Middle frontal gyrus (tissue), 1 donor: Measurements from ENCODE around the gene LY86.

Experiments
- DNase-seq: peaks from one replicate; pipeline ENCODE4 v3.0.0-alpha.2; 2015; ENCODE audit warnings: low spot score; ENCODE audit errors: extremely low spot score

Gene LY86

DNA sequence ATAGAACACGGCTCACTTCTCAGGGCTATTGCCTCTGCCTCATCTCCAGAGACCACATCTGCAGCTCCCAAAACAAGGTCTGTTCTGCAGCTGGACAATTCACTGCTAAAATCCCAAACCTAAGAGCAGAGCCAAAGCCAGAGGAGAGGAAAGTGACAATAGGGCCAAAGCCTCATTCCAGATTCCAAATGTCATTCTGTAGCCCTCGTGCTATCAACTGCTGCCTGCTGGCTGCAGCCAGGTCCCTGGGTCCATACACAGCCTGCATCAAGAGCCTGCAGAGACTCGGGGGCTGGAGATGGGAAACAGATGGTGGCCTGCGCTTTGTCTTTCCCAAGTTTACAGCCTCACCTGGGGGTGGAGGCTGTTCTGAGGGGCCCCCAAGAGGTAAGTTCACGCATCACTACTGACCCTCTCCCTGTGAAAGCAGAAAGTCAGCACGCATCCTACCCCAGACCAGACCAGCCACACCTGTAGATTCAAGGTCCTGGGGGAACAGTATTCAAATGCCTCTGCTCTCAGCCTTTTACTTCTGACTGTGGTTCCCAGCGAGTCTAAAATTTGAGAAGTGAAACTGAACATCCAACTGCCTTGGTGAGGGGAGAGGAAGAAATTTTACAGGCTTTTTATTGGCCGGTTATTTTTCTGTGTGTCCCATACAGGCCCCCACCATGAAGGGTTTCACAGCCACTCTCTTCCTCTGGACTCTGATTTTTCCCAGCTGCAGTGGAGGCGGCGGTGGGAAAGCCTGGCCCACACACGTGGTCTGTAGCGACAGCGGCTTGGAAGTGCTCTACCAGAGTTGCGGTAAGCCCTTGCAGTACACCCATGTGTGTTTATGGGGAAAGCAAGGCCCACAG, at the start of gene LY86:
Gene LY86 (plus strand): TSS at position 657 of the 860 bp plus-strand sequence. CDS start 15 bp downstream, at position 672.
- peak; percentile 36 for DNase-seq

DNA sequence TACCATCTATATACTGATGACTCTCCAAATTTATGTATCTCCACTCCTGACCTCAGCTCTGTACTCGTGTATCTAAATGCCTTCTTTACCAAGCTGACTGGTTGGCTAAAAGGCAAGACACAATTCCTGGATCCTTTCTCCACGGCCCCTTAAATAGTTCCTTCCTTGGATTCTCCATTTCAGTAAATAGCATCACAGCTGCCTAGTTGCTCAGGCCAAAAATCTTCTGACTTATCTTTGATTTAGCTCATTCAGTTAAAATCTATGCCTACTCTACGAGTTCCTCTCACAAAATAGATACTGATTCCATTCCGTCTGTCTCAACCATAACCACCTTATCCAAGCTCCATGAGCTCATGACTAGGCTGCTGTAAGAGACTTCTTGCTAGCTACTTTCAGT, 49.5 kb upstream of the LY86 start:
- no peak for DNase-seq

DNA sequence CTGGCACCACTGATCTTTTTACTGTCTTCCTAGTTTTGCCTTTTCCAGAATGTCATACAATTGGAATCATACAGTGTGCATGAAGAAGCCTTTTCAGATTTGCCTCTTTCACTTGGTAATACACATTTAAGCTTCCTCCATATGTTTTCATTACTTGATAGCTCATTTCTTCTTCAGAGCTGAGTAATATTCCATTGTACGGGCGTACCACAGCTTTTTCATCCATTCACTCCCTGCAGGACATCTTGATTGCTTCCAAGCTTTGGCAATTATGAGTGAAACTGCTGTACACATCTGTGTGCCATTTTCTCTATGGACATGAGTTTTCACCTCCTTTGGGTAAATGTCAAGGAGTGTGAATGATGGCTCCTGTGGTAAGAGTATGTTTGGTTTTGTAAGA, 46.2 kb upstream of the LY86 start:
- DNase-seq: no peak

DNA sequence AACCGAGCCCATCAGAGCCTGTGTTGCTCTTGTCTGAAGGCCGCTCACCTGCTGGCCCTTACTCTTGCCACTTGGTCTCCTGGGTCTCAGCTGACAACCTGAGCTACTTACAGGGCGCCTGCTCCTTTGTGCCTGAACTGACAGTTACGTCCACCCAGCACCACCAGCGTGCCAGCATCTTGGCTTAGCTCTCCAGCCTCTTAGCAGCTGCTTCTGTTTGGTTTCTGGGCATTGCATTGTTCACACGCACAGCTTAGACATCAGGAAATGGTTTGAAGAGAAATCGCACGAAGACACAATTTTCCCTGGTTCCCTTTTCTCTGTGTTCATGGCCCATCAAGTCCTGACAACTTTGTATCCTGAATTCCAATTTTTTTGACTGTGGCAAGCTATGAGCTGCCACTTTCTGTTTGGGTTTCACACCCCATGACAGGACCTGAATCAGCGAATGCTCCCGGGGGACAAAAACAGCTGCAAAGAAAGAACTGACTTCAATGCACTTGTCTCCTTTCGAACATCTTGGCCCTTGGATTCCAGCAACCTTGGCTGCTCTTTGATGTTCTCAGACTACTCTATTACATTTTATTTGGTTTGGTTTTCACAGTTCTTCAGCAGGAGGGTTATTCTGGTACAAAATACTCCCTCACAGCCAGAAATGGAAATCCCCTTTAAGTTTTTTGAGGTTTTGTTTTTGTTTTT, 45.2 kb upstream of the LY86 start:
- DNase-seq: no peak

DNA sequence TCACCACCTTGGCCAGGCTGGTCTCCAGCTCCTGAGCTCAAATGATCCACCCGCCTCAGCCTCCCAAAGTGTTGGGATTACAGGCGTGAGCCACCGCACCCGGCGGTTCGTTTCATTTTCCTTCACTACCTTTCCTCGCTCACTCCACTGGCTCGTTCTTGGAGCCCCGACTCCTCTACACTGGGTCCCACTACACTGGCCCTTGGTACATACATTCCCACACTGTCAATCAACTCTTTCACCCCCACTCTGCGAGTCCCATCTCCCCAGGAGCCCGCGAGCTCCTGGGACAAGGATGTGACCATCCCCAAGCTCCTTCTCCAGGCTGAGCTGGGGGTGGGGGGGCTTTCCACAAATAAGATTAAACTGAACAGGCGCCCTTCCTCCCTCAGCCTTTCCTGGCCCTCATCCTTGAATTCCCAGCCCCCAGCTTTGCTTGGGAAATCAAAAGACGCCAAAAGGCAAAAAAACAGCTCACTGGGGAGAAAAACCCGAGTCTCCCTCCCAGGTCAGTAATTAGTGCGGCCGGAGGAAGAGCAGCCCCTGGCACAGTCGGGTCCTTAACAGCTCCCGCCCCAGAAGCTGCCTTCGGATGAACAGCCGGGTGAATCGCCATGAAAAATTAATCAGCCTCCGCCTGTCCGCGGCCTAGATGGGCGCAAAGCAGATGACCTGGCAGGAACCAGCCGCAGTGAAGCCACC, 42.8 kb upstream of the LY86 start:
- DNase-seq: no peak

DNA sequence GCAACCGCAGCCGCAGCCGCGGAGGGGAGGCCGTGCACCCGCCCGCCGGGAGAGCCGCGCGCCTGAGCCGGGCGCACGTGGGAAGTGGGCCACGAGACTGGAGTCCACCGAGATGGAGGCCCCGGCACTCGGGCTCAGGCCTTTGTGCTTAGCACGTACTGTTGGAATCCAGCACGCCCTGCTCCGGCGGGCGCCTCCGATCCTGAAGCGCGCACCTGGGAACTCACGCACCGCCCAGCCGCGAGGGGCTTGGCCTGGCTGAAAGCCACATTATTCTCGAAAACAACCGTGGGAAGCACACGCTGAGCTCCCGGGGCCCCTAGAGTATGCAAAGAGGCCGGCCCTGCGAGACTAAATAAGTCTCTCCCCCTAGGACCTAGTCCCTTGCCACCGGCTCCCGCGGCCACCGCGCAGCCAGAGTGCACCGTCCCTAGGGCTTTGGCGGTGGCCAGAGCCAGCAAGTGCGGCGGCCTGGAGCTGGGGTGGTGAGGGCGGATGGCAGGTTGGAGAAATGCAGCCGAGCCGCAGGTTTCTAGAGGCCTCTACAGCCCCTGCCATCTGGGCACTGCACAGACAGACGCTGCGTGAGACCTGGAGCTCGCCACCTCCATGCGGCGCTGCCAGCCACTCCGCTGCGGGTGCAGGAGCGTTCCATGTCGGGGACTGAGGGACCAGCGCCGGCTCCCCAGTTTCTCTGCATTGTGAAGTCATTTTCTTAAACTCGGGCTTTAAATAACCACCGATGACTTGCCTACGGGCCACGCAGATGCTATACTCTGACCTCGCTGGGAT, 42.0 kb upstream of the LY86 start:
- no peak for DNase-seq

DNA sequence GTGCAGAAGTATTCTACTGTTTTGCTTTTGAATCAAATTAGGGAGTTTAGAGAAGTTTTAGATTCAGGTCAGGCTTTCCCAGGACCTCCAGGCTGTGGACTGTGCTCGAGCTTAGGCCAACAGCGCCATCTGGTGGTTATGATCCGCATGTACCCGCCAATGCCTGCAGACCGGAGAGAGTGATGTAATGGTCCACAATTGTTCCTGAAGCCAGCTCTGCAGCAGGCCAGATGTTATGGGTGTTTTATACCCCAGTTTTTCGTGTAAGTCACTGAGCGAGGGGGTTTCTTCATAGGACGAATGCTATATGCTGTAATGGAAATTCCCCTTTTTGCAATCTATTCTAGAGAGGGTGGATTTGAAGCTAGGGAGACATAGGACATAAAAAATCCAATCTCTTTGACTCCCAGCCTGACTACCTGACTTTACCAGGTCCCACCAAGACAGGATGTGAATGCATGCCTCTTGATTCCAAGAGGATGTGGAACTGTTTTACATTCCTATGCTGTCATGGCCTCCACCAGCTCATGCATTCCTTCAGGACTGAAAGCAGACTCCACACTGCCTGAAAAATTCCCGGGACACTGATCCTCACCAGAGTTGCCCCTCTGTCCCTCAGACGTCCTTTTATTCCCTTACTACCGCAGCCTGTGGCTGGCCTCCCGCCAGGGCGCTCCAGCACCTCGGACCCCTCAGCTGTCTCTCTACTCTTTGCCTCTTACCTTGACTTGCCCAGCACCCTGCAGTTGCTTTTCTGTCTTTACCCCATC, 41.2 kb upstream of the LY86 start:
- DNase-seq: peak; percentile 90

DNA sequence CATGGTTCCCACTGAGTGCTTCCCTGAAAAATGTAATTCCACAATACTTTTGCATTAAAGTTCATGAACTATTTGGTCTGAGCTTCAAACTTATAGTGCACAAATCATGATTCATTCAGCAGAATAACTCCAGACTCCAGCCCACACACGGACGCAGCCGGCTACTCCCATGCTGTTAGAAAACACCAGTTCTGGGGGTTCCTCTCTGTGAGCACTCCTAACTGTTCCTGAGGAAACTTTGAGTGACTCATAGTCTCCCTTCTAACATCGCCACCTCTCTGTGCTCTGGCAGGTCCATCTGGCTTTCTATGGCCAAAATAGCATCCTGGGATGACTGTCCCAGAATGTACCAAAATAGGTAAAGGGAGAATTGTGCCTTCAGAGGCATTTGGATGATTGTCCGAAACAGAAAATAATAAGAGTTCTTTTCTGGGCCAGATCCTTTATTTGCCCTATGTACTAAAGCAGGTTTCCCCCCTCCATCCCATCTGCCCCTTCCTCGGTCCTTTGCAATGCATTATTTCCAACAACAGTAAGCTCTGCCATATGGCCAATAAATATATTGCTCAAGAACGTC, 32.3 kb upstream of the LY86 start:
- peak; percentile 44 for DNase-seq

DNA sequence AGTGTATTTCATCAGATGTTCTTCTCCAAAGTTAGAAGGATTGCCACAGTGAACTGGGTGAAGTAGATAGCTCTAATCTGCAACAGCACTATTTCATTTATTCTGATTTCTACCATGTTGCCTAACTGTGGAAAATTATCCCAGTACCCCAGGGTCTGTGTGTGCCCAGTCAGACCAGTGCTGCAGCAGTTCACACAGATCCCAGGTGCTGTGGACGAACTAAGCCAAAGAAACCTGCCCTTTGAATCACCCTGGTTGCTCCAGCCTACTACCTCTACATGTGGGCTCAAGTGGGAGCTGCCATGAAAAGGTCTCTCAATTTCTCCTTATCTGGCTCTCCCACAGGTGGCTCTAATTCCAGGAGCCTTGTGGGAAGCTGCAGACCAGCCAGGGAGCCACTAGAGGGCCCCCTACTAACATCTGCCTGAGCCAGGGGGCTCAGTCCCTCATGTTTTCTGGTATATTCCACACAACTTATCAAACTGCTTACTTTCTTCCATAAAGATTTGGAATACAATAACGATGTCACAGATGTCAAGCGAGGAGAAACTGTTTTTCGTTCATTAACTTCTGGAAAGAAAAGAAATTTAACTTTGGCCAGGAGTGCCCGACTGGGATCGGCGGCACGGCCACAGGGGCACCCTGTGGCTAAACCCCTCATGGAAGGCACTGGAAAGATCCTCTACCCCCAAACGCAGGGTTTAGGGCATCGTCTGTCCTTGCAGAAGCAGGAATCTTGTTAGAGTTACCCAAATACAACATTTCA, 31.6 kb upstream of the LY86 start:
- DNase-seq: no peak

DNA sequence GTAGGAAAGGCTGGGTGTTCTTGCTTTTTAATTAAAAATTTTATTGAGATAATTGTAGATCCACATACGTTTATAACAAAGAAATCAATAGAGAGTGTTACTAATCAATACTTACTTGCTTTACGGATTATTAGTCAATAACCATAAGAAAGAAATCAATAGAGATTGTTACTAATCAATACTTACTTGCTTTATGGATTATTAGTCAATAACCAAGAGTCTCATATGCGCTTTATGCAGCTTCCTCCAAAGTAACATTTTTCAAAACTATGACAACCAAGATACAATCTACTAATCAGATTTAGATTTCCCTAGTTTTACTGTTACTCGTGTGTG, 31.0 kb upstream of the LY86 start:
- DNase-seq: no peak

DNA sequence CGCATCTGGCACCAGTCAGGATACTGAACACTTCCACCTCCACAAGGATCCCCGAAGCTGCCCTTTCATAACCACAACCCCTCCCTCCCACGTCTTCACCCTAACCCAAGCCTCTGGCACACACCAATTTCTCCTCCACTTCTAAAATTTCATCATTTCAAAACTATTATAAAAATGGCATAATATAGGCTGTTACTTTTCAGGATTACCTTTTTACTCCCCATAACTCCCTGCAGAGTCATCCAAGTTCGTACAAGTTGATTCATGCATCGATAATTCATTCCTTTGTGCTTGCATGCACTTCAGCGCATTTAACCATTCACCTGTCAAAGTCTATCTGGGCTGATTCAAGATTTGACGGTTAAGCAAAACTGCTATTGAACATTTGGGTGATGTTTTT, 30.6 kb upstream of the LY86 start:
- no peak for DNase-seq

DNA sequence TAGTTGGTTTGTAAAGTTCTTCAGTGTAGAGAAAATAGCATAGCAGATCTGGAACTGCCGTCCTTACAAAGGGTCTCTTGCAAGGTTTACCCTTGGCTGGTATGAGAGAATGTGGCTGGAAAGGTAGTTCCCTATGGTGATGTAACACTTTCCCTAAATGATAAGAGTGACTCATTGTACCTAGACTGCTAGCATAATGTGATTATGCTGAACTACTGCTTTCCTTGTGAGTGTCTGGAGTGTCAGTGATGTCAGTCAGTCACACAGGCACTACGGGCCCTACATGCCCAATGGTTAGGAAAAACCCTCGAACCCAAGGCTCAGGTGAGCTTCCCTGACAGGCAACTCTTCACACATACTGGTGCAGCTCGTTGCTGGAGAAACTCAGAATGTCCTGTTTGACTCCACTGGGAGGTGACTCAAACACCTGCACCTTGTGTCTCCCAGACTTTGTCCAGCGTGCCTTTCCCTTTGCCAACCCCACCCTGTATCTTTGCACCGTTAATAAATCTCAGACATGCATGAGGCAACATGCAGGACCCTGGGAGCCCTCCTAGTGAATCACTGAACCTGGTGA, 28.4 kb upstream of the LY86 start:
- DNase-seq: no peak

DNA sequence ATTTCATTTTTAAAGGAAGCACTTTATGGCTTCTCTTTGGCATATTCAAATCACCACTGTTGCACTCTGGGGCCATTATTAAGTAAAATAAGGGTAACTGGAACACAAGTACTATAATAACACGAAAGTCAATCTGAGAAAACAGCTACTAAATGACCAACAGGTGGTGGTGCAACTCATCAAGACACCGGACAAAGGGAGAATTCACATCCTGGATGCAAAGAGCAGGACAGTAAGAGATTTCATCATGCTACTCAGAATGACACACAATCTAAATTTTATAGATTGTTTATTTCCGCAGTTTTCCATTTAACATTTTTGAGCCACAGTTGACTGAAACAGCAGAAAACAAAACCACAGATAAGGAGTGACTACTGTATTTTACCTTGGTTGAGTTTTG, 27.6 kb upstream of the LY86 start:
- DNase-seq: no peak

DNA sequence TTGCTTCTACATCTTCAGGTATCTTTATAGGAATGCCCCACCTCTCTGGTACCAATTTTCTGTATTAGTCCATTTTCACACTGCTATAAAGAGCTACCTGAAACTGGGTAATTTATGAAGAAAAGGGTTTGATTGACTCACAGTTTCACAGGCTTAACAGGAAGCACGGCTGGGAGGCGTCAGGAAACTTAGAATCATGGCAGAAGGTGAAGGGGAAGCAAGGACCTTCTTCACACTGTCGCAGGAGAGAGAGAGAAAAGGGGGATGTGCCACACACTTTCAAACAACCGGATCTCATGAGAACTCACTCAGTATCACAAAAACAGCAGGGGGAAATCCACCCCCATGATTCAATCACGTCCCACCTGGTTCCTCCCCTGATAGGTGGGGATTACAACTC, 24.4 kb upstream of the LY86 start:
- no peak for DNase-seq

DNA sequence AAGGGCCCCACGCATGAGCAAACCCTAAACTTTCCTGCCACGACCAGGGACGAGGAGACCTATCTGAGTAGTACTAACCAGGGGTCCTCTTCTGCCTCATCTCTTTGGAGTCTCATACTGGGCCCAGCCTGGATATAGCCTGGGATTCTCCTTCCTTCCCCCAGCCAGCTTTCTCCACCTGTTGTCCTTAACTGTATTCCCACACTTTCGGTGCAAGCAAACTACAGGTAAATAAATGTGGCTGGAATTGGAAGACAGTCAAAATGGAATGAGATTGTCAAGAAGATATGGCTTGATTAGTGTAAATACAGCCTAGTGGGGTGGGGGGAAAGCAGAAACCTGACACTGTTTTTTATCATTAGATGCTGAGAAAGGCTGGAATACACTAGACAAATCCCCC, 23.5 kb upstream of the LY86 start:
- no peak for DNase-seq

DNA sequence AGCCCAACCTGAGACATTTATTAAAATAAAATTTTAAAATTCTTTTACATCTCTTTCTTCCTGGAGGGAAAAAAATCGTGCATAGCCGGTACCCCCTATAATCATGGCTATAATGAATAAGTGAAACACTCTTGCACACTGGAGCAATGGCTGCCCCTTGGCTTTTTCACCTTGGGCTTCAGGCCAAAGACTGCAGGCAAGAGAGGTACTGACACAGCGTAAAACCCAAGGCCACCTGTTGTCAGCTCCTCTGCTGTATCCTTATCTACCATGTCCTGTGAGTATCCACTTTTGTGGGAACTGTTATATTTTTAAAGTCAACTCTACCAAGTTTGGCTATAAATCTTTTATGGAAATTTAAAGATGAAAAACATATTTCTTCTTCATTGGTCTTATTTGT, 23.0 kb upstream of the LY86 start:
- no peak for DNase-seq

DNA sequence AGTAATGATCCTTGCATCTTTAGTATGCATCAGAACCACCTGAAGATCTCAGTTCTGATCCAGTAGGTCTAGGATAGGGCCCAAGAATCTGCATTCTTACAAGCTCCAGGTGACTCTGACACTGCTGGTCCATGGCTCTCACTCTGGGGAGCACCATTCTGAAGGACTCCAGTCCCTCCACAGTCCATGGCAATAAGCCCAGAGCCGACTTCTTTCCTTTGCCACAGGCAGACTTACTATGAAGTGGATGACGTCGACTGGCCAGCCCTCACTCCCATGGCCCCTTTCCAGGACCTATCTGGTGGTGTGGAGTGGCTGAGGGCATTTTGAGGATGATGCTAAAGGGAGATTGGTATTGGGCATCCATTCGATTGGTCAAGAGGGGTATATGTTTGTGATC, 21.8 kb upstream of the LY86 start:
- DNase-seq: no peak

DNA sequence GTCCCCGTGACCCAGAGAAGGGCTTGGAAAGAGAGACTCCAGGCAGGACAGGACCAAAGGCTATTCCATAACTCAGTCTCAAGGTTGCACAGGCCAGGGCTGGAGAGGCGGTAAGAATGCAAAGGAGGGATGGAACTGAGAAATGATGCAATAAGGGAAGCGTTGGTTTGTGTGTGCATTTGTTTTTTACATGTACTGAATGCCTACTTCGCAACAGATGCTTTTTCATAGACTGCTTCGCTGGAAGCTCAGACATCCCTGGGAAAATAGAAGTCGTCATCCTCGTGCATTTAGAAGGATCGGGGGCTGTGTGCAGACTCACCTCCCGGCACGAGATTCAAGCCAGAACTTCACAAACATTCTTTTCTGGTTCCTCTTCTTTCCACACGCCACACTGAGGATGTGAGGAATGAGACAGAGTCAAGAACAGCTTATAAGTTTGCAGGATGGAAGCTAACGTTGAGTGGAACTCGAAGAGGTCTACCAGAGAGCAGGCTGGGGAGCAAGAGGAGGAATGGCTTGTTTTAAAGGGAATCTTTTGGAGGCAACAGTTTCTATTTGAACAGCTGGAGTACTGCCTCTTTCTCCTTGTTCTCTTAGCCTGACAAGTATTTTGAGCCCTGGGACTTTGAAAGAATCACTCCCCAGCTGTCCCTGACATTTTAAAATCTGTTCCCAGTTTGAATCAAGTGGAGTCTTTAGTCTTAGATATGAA, 19.3 kb upstream of the LY86 start:
- DNase-seq: no peak

DNA sequence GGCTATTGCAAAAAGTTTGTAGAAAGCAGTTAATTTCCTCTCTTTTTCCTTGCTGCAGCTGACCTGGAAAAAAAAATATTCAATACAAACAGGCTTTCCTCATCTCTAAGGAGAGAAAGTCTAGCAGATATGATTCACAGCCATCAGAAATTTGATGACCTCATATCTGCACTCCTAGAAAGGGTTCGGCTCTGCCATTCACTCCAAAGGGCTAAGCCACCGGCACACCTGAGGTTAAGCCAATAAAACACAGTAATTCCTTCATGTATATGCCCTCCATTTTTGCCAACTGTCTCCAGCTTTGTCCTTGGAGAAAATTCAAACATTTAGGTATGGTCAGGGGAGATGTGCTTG, 18.7 kb upstream of the LY86 start:
- no peak for DNase-seq
